ENCODE measurements around the gene CTIF.

CTIF gene

GRCh38 chr18:48770243-48770642, 231.4 kb downstream of the CTIF start:
- TF ChIP-seq CTCF (IDR thresholded peaks at IDR 0.05) = no peak

- TF ChIP-seq CTCF (IDR thresholded peaks at IDR 0.05) = no peak
Observed at GRCh38 chr18:48771641-48772375, 233.0 kb downstream of the CTIF start.

- TF ChIP-seq CTCF (IDR thresholded peaks at IDR 0.05) = no peak
Observed at GRCh38 chr18:48772457-48772856, 233.6 kb downstream of the CTIF start.

- TF ChIP-seq CTCF (IDR thresholded peaks at IDR 0.05) = no peak
Observed at GRCh38 chr18:48773821-48774220, 235.0 kb downstream of the CTIF start.

GRCh38 chr18:48774941-48775340, 236.1 kb downstream of the CTIF start:
- no peak for TF ChIP-seq CTCF (IDR thresholded peaks at IDR 0.05)

GRCh38 chr18:48775372-48776155, 236.7 kb downstream of the CTIF start:
- no peak for TF ChIP-seq CTCF (IDR thresholded peaks at IDR 0.05)

- no peak for TF ChIP-seq CTCF (IDR thresholded peaks at IDR 0.05)
Observed at GRCh38 chr18:48776156-48776555, 237.3 kb downstream of the CTIF start.

Measured in LNCAP (cell line).